ENCODE measurements around the gene ZDHHC14.

Gene ZDHHC14

DNA sequence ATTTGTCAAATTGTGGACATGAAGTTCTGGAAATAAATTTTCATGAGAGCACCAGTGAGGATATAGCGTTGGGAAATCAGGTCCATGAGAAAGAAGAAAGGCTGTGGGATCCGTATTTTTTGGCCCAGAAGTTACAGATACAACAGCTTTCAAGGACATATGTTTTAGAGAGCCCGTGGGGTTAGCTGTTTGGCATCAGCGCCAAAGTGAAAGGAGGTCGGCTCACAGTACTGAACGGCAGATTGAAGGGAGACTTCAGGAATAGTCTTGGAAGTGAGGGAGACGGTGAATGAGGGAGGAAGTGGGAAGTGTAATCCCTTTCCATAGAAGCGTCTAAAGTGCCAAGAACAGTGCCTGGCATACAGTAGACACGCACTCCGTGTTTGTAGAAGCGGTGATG, 31.8 kb downstream of the ZDHHC14 start:
- no peaks in the 10 kb centered on the region for H3K36me3 ChIP-seq (replicated peaks in 1 of 2; ENCODE audit: control insufficient read depth in 2 of 2, insufficient read depth in 2 of 2, low read length in 2 of 2)
- no peaks in the 10 kb centered on the region for H3K27me3 ChIP-seq (ENCODE audit: control insufficient read depth in 3 of 3, insufficient read depth in 3 of 3, low read depth in 1 of 3, low read length in 3 of 3)
- H2AK5ac ChIP-seq (ENCODE audit: low read depth, low read length): no peak overlapping the region
- H3K27ac ChIP-seq (replicated peaks; ENCODE audit: low read length): no peak overlapping the region
- WGBS, 2 donors (ENCODE audit: extremely low coverage in 2 of 2, insufficient read length in 2 of 2, insufficient replicate concordance in 1 of 2): no CpG with 5 or more reads among the region's 11 CpGs
- no peak overlapping the region for H3K9ac ChIP-seq (ENCODE audit: low read depth, low read length, poor library complexity)
- H3K4ac ChIP-seq (ENCODE audit: low read length): no peak overlapping the region
- H3K18ac ChIP-seq (ENCODE audit: low read length): no peak overlapping the region
- H4K91ac ChIP-seq (ENCODE audit: low read depth, low read length, poor library complexity): no peak overlapping the region
- H2BK120ac ChIP-seq (ENCODE audit: low read depth, low read length): no peak overlapping the region
- H2AFZ ChIP-seq (ENCODE audit: low read length): no peak overlapping the region
- H2BK15ac ChIP-seq (ENCODE audit: low read length): no peak overlapping the region
- peaks cover 2% of the 10 kb centered on the region for H3K79me1 ChIP-seq (ENCODE audit: low read depth, low read length)
- H2BK12ac ChIP-seq (ENCODE audit: low read length): no peak overlapping the region
- peak overlapping the region; percentile 87 for H4K8ac ChIP-seq (ENCODE audit: low read depth, low read length)
- H3K4me2 ChIP-seq (ENCODE audit: insufficient read depth, low read length, poor library complexity, severe bottlenecking): no peak overlapping the region
- no peak overlapping the region for H3K4me3 ChIP-seq (ENCODE audit: low read length in 2 of 2)
- no peak for DNase-seq (ENCODE audit: low spot score)
- no peak overlapping the region for H2BK5ac ChIP-seq (ENCODE audit: low read length)
- no peak overlapping the region for H3K14ac ChIP-seq (ENCODE audit: low read length)
- peak overlapping the region; percentile 2 for H3K23ac ChIP-seq (ENCODE audit: low read depth, low read length, poor library complexity)
- H3K4me1 ChIP-seq (ENCODE audit: control insufficient read depth in 2 of 2, insufficient read depth in 1 of 2, low read depth in 1 of 2, low read length in 2 of 2): peaks cover under 1 to 5% of the 10 kb centered on the region in 2 donors
- H3K9me3 ChIP-seq (replicated peaks in 1 of 2; ENCODE audit: control insufficient read depth in 2 of 2, insufficient read depth in 1 of 2, low read depth in 1 of 2, low read length in 2 of 2): peaks cover 0 to 3% of the 10 kb centered on the region in 2 donors

DNA sequence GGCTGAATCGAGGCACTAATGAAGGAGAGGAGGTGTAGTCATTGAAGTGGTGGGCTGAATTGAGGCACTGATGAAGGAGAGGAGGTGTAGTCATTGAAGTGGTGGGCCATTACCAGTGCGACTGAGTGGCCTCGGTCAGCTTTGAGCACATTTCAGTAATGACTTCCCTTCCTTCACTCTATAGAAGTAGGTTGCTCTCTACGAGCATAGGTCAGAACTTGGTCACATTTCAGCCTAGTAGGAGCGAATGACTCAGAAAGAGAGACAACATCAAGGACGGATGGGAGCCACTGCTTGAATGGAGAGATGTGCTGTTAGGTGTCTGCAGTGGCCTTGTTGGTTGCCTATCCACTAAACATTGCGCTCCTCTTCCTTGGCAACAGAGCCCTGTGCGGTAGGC, 39.5 kb downstream of the ZDHHC14 start:
- H3K36me3 ChIP-seq (replicated peaks in 1 of 2; ENCODE audit: control insufficient read depth in 2 of 2, insufficient read depth in 2 of 2, low read length in 2 of 2): no peaks in the 10 kb centered on the region
- H3K18ac ChIP-seq (ENCODE audit: low read length): no peak overlapping the region
- no CpG with 5 or more reads among the region's 8 CpGs for WGBS, 2 donors (ENCODE audit: extremely low coverage in 2 of 2, insufficient read length in 2 of 2, insufficient replicate concordance in 1 of 2)

DNA sequence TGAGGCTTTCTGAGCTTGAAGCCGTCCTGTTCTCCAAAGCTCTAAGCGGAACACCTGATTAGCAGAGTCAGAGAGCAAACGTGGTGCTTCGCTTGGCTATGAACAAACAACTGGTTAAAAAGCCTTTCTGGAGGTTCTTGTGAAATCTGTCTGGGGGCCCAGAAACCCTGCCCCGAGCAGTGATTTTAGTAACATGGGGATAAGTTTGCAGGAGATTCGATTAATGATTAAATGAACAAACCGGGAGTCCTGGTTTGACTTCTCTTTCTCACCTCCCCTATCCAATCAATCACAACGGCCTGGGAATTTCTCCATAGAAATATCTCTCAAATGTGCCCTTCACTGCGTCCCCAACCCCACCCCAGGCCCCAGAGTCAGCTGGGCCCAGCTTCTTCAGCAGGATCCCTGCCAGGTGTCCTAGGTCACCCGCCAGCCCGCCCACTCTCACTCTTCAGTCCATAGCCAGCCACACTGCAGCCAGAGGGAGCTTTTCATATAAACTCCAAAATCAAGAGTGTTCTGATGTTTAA, 43.6 kb downstream of the ZDHHC14 start:
- H3K4me1 ChIP-seq (ENCODE audit: control insufficient read depth in 2 of 2, insufficient read depth in 1 of 2, low read depth in 1 of 2, low read length in 2 of 2): peaks cover 0 to 6% of the 10 kb centered on the region in 2 donors
- no peak overlapping the region for H3K23ac ChIP-seq (ENCODE audit: low read depth, low read length, poor library complexity)
- no peak overlapping the region for H3K4me3 ChIP-seq (ENCODE audit: low read length in 2 of 2)
- no peak overlapping the region for H3K9ac ChIP-seq (ENCODE audit: low read depth, low read length, poor library complexity)
- no peak overlapping the region for H3K18ac ChIP-seq (ENCODE audit: low read length)
- no peaks in the 10 kb centered on the region for H3K27me3 ChIP-seq (ENCODE audit: control insufficient read depth in 3 of 3, insufficient read depth in 3 of 3, low read depth in 1 of 3, low read length in 3 of 3)
- DNase-seq (ENCODE audit: low spot score): no peak
- H3K36me3 ChIP-seq (replicated peaks in 1 of 2; ENCODE audit: control insufficient read depth in 2 of 2, insufficient read depth in 2 of 2, low read length in 2 of 2): no peaks in the 10 kb centered on the region
- H3K14ac ChIP-seq (ENCODE audit: low read length): no peak overlapping the region
- no peak overlapping the region for H3K4me2 ChIP-seq (ENCODE audit: insufficient read depth, low read length, poor library complexity, severe bottlenecking)
- no peak overlapping the region for H2AK5ac ChIP-seq (ENCODE audit: low read depth, low read length)
- no peak overlapping the region for H3K4ac ChIP-seq (ENCODE audit: low read length)
- H2BK120ac ChIP-seq (ENCODE audit: low read depth, low read length): no peak overlapping the region
- H3K27ac ChIP-seq (replicated peaks; ENCODE audit: low read length): no peak overlapping the region
- H3K79me1 ChIP-seq (ENCODE audit: low read depth, low read length): no peaks in the 10 kb centered on the region
- no peak overlapping the region for H2BK15ac ChIP-seq (ENCODE audit: low read length)
- WGBS, 2 donors (ENCODE audit: extremely low coverage in 2 of 2, insufficient read length in 2 of 2, insufficient replicate concordance in 1 of 2): no CpG with 5 or more reads among the region's 11 CpGs
- H2BK5ac ChIP-seq (ENCODE audit: low read length): no peak overlapping the region
- no peak overlapping the region for H2BK12ac ChIP-seq (ENCODE audit: low read length)
- H2AFZ ChIP-seq (ENCODE audit: low read length): no peak overlapping the region
- H3K9me3 ChIP-seq (replicated peaks in 1 of 2; ENCODE audit: control insufficient read depth in 2 of 2, insufficient read depth in 1 of 2, low read depth in 1 of 2, low read length in 2 of 2): peaks cover 2 to 6% of the 10 kb centered on the region in 2 donors
- no peak overlapping the region for H4K8ac ChIP-seq (ENCODE audit: low read depth, low read length)
- H4K91ac ChIP-seq (ENCODE audit: low read depth, low read length, poor library complexity): no peak overlapping the region

More for the DNA sequence above, 39.5 kb downstream of the ZDHHC14 start:
- H3K4me1 ChIP-seq (ENCODE audit: control insufficient read depth in 2 of 2, insufficient read depth in 1 of 2, low read depth in 1 of 2, low read length in 2 of 2): peaks cover 0 to 3% of the 10 kb centered on the region in 2 donors
- H2BK15ac ChIP-seq (ENCODE audit: low read length): no peak overlapping the region
- H3K9me3 ChIP-seq (replicated peaks in 1 of 2; ENCODE audit: control insufficient read depth in 2 of 2, insufficient read depth in 1 of 2, low read depth in 1 of 2, low read length in 2 of 2): peaks cover 2 to 11% of the 10 kb centered on the region in 2 donors
- H3K27me3 ChIP-seq (ENCODE audit: control insufficient read depth in 3 of 3, insufficient read depth in 3 of 3, low read depth in 1 of 3, low read length in 3 of 3): no peaks in the 10 kb centered on the region
- no peak overlapping the region for H3K4ac ChIP-seq (ENCODE audit: low read length)
- no peak overlapping the region for H2BK120ac ChIP-seq (ENCODE audit: low read depth, low read length)
- H3K4me2 ChIP-seq (ENCODE audit: insufficient read depth, low read length, poor library complexity, severe bottlenecking): no peak overlapping the region
- DNase-seq (ENCODE audit: low spot score): no peak
- H3K23ac ChIP-seq (ENCODE audit: low read depth, low read length, poor library complexity): no peak overlapping the region
- no peak overlapping the region for H4K91ac ChIP-seq (ENCODE audit: low read depth, low read length, poor library complexity)
- no peak overlapping the region for H3K9ac ChIP-seq (ENCODE audit: low read depth, low read length, poor library complexity)
- H2AK5ac ChIP-seq (ENCODE audit: low read depth, low read length): no peak overlapping the region
- H2AFZ ChIP-seq (ENCODE audit: low read length): no peak overlapping the region
- H4K8ac ChIP-seq (ENCODE audit: low read depth, low read length): no peak overlapping the region
- H3K79me1 ChIP-seq (ENCODE audit: low read depth, low read length): no peaks in the 10 kb centered on the region
- H3K14ac ChIP-seq (ENCODE audit: low read length): no peak overlapping the region
- H3K4me3 ChIP-seq (ENCODE audit: low read length in 2 of 2): no peak overlapping the region
- H3K27ac ChIP-seq (replicated peaks; ENCODE audit: low read length): no peak overlapping the region
- no peak overlapping the region for H2BK12ac ChIP-seq (ENCODE audit: low read length)
- H2BK5ac ChIP-seq (ENCODE audit: low read length): no peak overlapping the region

DNA sequence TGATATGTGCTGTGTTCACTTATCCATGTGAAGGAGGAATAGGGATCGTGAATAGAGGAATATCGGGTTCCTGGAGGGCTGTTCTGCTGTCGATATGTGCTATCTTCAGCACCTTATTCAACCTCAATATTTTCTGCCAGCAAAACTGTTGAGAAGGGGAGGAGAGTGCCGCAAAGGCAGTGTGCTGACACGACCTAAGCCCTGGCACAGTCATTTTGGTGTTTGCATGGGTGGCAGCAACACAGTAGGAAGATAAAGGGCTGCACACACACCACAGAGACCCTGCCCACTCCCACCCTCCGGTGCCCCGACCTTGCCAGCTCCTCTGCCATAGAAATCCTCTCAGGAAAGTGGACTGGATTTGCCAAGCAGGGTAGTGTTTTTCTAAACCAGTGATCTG, 47.0 kb downstream of the ZDHHC14 start:
- Histone ChIP-seq H2BK120ac (ENCODE audit: low read depth, low read length) (no peak overlapping the region), H2BK15ac (ENCODE audit: low read length) (no peak overlapping the region), H2BK12ac (ENCODE audit: low read length) (no peak overlapping the region), H3K18ac (ENCODE audit: low read length) (no peak overlapping the region), H3K4me3 (ENCODE audit: low read length in 2 of 2) (no peak overlapping the region), H3K4ac (ENCODE audit: low read length) (no peak overlapping the region), H2AFZ (ENCODE audit: low read length) (no peak overlapping the region), H3K27ac (replicated peaks; ENCODE audit: low read length) (no peak overlapping the region), H4K8ac (ENCODE audit: low read depth, low read length) (no peak overlapping the region), H4K91ac (ENCODE audit: low read depth, low read length, poor library complexity) (no peak overlapping the region), H3K14ac (ENCODE audit: low read length) (no peak overlapping the region), H2BK5ac (ENCODE audit: low read length) (no peak overlapping the region), H3K27me3 (ENCODE audit: control insufficient read depth in 3 of 3, insufficient read depth in 3 of 3, low read depth in 1 of 3, low read length in 3 of 3) (no peaks in the 10 kb centered on the region), H3K9me3 (replicated peaks in 1 of 2; ENCODE audit: control insufficient read depth in 2 of 2, insufficient read depth in 1 of 2, low read depth in 1 of 2, low read length in 2 of 2) (no peaks in the 10 kb centered on the region), H3K9ac (ENCODE audit: low read depth, low read length, poor library complexity) (no peak overlapping the region), H3K36me3 (replicated peaks in 1 of 2; ENCODE audit: control insufficient read depth in 2 of 2, insufficient read depth in 2 of 2, low read length in 2 of 2) (no peaks in the 10 kb centered on the region), H3K4me1 (ENCODE audit: control insufficient read depth in 2 of 2, insufficient read depth in 1 of 2, low read depth in 1 of 2, low read length in 2 of 2) (peaks cover 0 to 6% of the 10 kb centered on the region in 2 donors), H3K79me1 (ENCODE audit: low read depth, low read length) (no peaks in the 10 kb centered on the region), H3K23ac (ENCODE audit: low read depth, low read length, poor library complexity) (no peak overlapping the region), H2AK5ac (ENCODE audit: low read depth, low read length) (no peak overlapping the region), H3K4me2 (ENCODE audit: insufficient read depth, low read length, poor library complexity, severe bottlenecking) (no peak overlapping the region)
- DNase-seq (ENCODE audit: low spot score): no peak
- WGBS, 2 donors (ENCODE audit: extremely low coverage in 2 of 2, insufficient read length in 2 of 2, insufficient replicate concordance in 1 of 2): no CpG with 5 or more reads among the region's 7 CpGs
